HepG2 (cell line): Measurements from ENCODE around the gene SND1. TPM values are rescaled to one million over a fixed set of nuclear protein-coding genes. Genes with fewer than 3 reads are reported as not detected.

Source experiments
- ATAC-seq: fragments of 200-7000 bp; cut with Tn5 transposase; 3 replicates; pipeline ENCODE4 v1.9.1; 2020; ENCODE audit warnings: mild to moderate bottlenecking, moderate library complexity
- BruUV-seq: library from RNA; stranded (reverse); fragments of 400-500 nt; replicated peaks from 2 replicates; lab custom pipeline; 2021; lab: Mats Ljungman, UMichigan
- CTCF ChIA-PET: fragments of 300-600 bp; formaldehyde crosslinking; extraction: SDS; loops from one replicate; lab custom pipeline; 2021; ENCODE audit warnings: low total read pairs, inconsistent platforms, low intra/inter-chr PET ratio; lab: Yijun Ruan, JAX
- POLR2A ChIA-PET: fragments of 350-600 bp; sonication (Branson Sonifier 250); formaldehyde crosslinking; loops from one replicate; lab custom pipeline; 2020; ENCODE audit warnings: antibody characterized with exemption, inconsistent platforms; lab: Yijun Ruan, JAX
- DNase-seq: peaks from one replicate; pipeline ENCODE4 v3.0.0-alpha.2; 2015; ENCODE audit warnings: low spot score
- FAIRE-seq: peaks from 3 replicates; lab custom pipeline; 2011; peaks lifted over from hg19 to GRCh38; lab: Jason Lieb, UNC
- H2AFZ ChIP-seq: one replicate; pipeline ENCODE4 v1.6.1; 2011; ENCODE audit warnings: low read length, inconsistent platforms
- H3K27ac ChIP-seq: fragments of 300-600 bp; 3 replicates; pipeline ENCODE4 v1.8.0; 2011; ENCODE audit warnings: mixed run types, mild to moderate bottlenecking, mixed read lengths, low read length, inconsistent platforms; ENCODE audit not compliant: insufficient read depth; ENCODE audit errors: extremely low read length
- H3K27me3 ChIP-seq, 2 experiments: fragments of 200-600 bp in 1 of 2; 2 replicates in 1 of 2; 3 replicates in 1 of 2; pipeline versions ENCODE4 v1.6.0 to v1.8.0; 2011; ENCODE audit warnings: low read length in 2 of 2, mild to moderate bottlenecking in 2 of 2, moderate library complexity in 2 of 2, inconsistent platforms in 1 of 2; ENCODE audit not compliant: insufficient read depth in 2 of 2, control insufficient read depth in 1 of 2
- H3K36me3 ChIP-seq, 2 experiments: fragments of 200-600 bp in 1 of 2; replicated peaks in 1 of 2; 2 replicates in 1 of 2; 3 replicates in 1 of 2; pipeline versions ENCODE4 v1.5.1 to v1.8.0; 2011; ENCODE audit warnings: low read length in 2 of 2, inconsistent platforms in 1 of 2; ENCODE audit not compliant: insufficient read depth in 2 of 2, control insufficient read depth in 1 of 2
- H3K4me1 ChIP-seq: 2 replicates; pipeline ENCODE4 v1.5.1; 2012; ENCODE audit warnings: low read length, inconsistent platforms; ENCODE audit not compliant: insufficient read depth
- H3K4me2 ChIP-seq: 2 replicates; pipeline ENCODE4 v1.6.0; 2011; ENCODE audit warnings: low read depth, low read length, inconsistent platforms
- H3K4me3 ChIP-seq, 3 experiments: fragments of 200-600 bp in 1 of 3; sonication (generic), shearing (Covaris generic) in 1 of 3; replicated peaks in 1 of 3; 2 replicates each; pipeline ENCODE4 v1.5.1; 2011 to 2016; ENCODE audit warnings: low read length in 3 of 3, inconsistent platforms in 2 of 3, low read depth in 2 of 3, mild to moderate bottlenecking in 2 of 3, control low read depth in 1 of 3, mixed read lengths in 1 of 3; ENCODE audit not compliant: insufficient read depth in 1 of 3
- H3K79me2 ChIP-seq: one replicate; pipeline ENCODE4 v1.6.1; 2011; ENCODE audit warnings: low read length, inconsistent platforms; ENCODE audit not compliant: insufficient read depth
- H3K9ac ChIP-seq: 2 replicates; pipeline ENCODE4 v1.6.0; 2011; ENCODE audit warnings: mild to moderate bottlenecking, low read depth, low read length, inconsistent platforms; ENCODE audit not compliant: insufficient read depth
- H3K9me3 ChIP-seq: 2 replicates; pipeline ENCODE4 v1.5.1; 2012; ENCODE audit warnings: mild to moderate bottlenecking, low read length
- H4K20me1 ChIP-seq: 2 replicates; pipeline ENCODE4 v1.6.0; 2011; ENCODE audit warnings: inconsistent platforms, mild to moderate bottlenecking, low read length, moderate library complexity; ENCODE audit not compliant: insufficient read depth
- ARHGAP35 ChIP-seq: sonication (generic); formaldehyde crosslinking; IDR thresholded peaks from 2 replicates; pipeline ENCODE4 v1.9.0; 2022; ENCODE audit warnings: mild to moderate bottlenecking, inconsistent platforms, moderate library complexity, missing genetic modification reagents, borderline replicate concordance
- ASH2L ChIP-seq: fragments of 300-600, 200-600 bp; sonication (generic); IDR thresholded peaks from 2 replicates; pipeline ENCODE4 v1.7.0; 2017; ENCODE audit warnings: low read depth, mild to moderate bottlenecking, moderate library complexity, mixed read lengths, low read length; ENCODE audit not compliant: insufficient read length
- KDM3A ChIP-seq: IDR thresholded peaks from 2 replicates; pipeline ENCODE4 v1.6.1; 2018; ENCODE audit warnings: low read depth, missing compliant biosample characterization
- TFDP1 ChIP-seq: IDR thresholded peaks from 2 replicates; pipeline ENCODE4 v1.6.1; 2016; ENCODE audit warnings: missing compliant biosample characterization, missing genetic modification reagents, borderline replicate concordance
- ZNF121 ChIP-seq: sonication (generic); formaldehyde crosslinking; IDR thresholded peaks from 2 replicates; pipeline ENCODE4 v1.5.0; 2020; ENCODE audit warnings: mild to moderate bottlenecking, missing genetic modification reagents
- ZNF770 ChIP-seq: sonication (generic); formaldehyde crosslinking; IDR thresholded peaks from 2 replicates; pipeline ENCODE4 v1.5.0; 2020; ENCODE audit warnings: mild to moderate bottlenecking, missing genetic modification reagents
- WGBS: methylation state at CpG from one replicate; pipeline ENCODE4 v1.1.6; 2017; ENCODE audit warnings: low lambda C conversion rate; 5-methylcytosine and 5-hydroxymethylcytosine counted together
- in situ Hi-C: cut with HindIII; loops from 2 replicates; pipeline ENCODE4 v1.10.0; 2017; ENCODE audit warnings: low pct_unique_long_range_greater_than_20kb; ENCODE audit not compliant: extremely low pct_ligation_motif_present
- intact Hi-C: fragments of 100-400 bp; cut with micrococcal nuclease; formaldehyde crosslinking; loops from one replicate; pipeline ENCODE4 v1.10.0; 2022; ENCODE audit not compliant: unreplicated experiment
- polyA plus RNA-seq, 8 experiments: library from polyadenylated mRNA; depleted of rRNA in 3 of 8; stranded (reverse) in 7 of 8; unstranded in 1 of 8; fragments of >200 nt; fragmentation: Illumina TruSeq in 4 of 8; extraction: Trizol in 4 of 8; gene quantifications; 2 replicates each; pipeline versions ENCODE4 v1.2.1 to v1.2.3, GENCODE V29; 2011 to 2016; ENCODE audit warnings: low read depth in 4 of 8, missing spikeins in 1 of 8, mixed read lengths in 1 of 8; ENCODE audit not compliant: insufficient read depth in 1 of 8
- total RNA-seq, 5 experiments: library from RNA; depleted of rRNA; stranded (reverse); fragments of >200 nt; fragmentation: Illumina TruSeq; extraction: Trizol; gene quantifications; 2 replicates each; pipeline ENCODE4 v1.2.3, GENCODE V29; 2016; ENCODE audit warnings: low read depth in 1 of 5

SND1 gene
- total and polyA plus RNA-seq, 2 of the 13 experiments (the other 11 are each of a cell fraction or from before 2014, with no cell fraction given), result 110 to 182 TPM

DNA sequence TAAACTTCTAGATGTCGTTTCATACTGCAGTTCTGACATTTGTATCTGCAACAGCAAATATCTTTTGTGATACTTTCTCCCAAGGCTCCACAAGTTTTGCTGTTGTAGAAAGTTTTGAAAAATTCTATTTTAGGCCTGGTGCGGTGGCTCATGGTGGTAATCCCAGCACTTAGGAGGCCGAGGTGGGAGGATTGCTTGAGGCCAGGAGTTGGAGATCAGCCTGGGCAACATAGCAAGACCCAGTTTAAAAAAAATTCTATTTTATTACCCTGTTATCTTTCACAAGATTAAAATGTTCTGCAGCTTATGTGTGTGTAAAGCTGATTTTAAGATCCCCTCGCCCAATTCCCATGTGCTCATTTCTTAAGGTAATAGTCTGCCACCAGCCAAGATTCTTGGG, 1.4 kb downstream of the SND1 start:
- ATAC-seq (no peak), DNase-seq (no peak), FAIRE-seq (no peak)
- H3K4me2 ChIP-seq, result peak overlapping the region; percentile 83
- no peak overlapping the region for H2AFZ ChIP-seq
- no peak overlapping the region for H3K27ac ChIP-seq
- H4K20me1 ChIP-seq, result peaks cover 44% of the 10 kb centered on the region
- CTCF ChIA-PET, result no interaction called here
- no TSS peak for BruUV-seq
- H3K79me2 ChIP-seq, result peaks cover 64% of the 10 kb centered on the region
- H3K9ac ChIP-seq, result peak overlapping the region; percentile 97
- in situ Hi-C loops (loop anchor here (5.0 kb wide), 1 partner anchor 61 kb away; the partner anchor contains the start of gene FSCN3), intact Hi-C loops (loop anchor here (10.0 kb wide), 2 partner anchors 69 to 259 kb away; partner anchors contain the start of genes ARF5, GCC1 and ZNF800)
- H3K4me1 ChIP-seq, result peaks cover 68% of the 10 kb centered on the region
- H3K27me3 ChIP-seq, result no peaks in the 10 kb centered on the region; a peak in 1 of 5 replicates
- H3K4me3 ChIP-seq, result peak overlapping the region; percentile 86 to 98 (median 98)
- no peaks in the 10 kb centered on the region for H3K9me3 ChIP-seq
- 48% methylated on average over 4 of the region's 4 CpGs for WGBS
- TF ChIP-seq TFDP1 (CRISPR knock-in tag), result no peak
- no peak for TF ChIP-seq ARHGAP35 (CRISPR knock-in tag)
- TF ChIP-seq ZNF121, result peak; percentile 91
- TF ChIP-seq KDM3A (CRISPR knock-in tag), result no peak
- peak; percentile 22 for TF ChIP-seq ASH2L
- peak; percentile 91 for TF ChIP-seq ZNF770 (CRISPR knock-in tag)
- H3K36me3 ChIP-seq, result peaks cover 1 to 23% of the 10 kb centered on the region in 2 experiments; a peak in 2 of 5 replicates
- POLR2A ChIA-PET, result no interaction called here
